Fibroblast of upper back skin (primary cell): ENCODE measurements around the gene CYBA.
"Not testable (repeated sequence)": the region's sequence is repeated elsewhere in the genome, so short reads cannot be mapped to it uniquely, and the experiment has no call there.

Experiments used
- DNase-seq: peaks from one replicate; pipeline ENCODE4 v3.0.0-alpha.2; 2013

CYBA gene

GRCh38 chr16:88686062-88686438, 35.2 kb upstream of the CYBA start:
- DNase-seq = no peak

GRCh38 chr16:88685156-88686061, 34.6 kb upstream of the CYBA start:
- DNase-seq = peak; percentile 48

GRCh38 chr16:88684569-88685155, 33.8 kb upstream of the CYBA start:
- DNase-seq = no peak

GRCh38 chr16:88681709-88682451, 31.0 kb upstream of the CYBA start:
- DNase-seq = no peak

GRCh38 chr16:88681084-88681680, 30.3 kb upstream of the CYBA start:
- DNase-seq = no peak

GRCh38 chr16:88680554-88681083, 29.8 kb upstream of the CYBA start:
- DNase-seq = no peak

GRCh38 chr16:88678224-88678979, 27.5 kb upstream of the CYBA start:
- no peak for DNase-seq

GRCh38 chr16:88677721-88678120, 26.9 kb upstream of the CYBA start:
- no peak for DNase-seq

GRCh38 chr16:88676502-88677242, 25.8 kb upstream of the CYBA start:
- no peak for DNase-seq

GRCh38 chr16:88673716-88674379, 23.0 kb upstream of the CYBA start:
- DNase-seq = no peak

GRCh38 chr16:88672776-88673175, 21.9 kb upstream of the CYBA start:
- no peak for DNase-seq

GRCh38 chr16:88671806-88672205, 21.0 kb upstream of the CYBA start:
- DNase-seq = no peak

GRCh38 chr16:88669980-88670379, 19.1 kb upstream of the CYBA start:
- peak; percentile 21 for DNase-seq

GRCh38 chr16:88669493-88669892, 18.6 kb upstream of the CYBA start:
- not testable (repeated sequence) for DNase-seq

- no peak for DNase-seq
Observed at GRCh38 chr16:88667461-88667860, 16.6 kb upstream of the CYBA start.

GRCh38 chr16:88665570-88665969, 14.7 kb upstream of the CYBA start:
- DNase-seq = no peak

- DNase-seq = no peak
Observed at GRCh38 chr16:88665148-88665547, 14.3 kb upstream of the CYBA start.

- peak; percentile 97 for DNase-seq
Observed at GRCh38 chr16:88662843-88663606, 12.2 kb upstream of the CYBA start, which contains the start of gene MVD. MVD (minus strand) TSS chr16:88663091; CDS start chr16:88663080, 11 bp downstream.

GRCh38 chr16:88662222-88662842, 11.5 kb upstream of the CYBA start:
- DNase-seq = no peak

- DNase-seq = no peak
Observed at GRCh38 chr16:88661468-88661867, 10.6 kb upstream of the CYBA start.
